Trophoblast cell (in vitro differentiated cells and primary cell): ENCODE results near the gene RIT2.
"Not testable (repeated sequence)": the region's sequence is repeated elsewhere in the genome, so short reads cannot be mapped to it uniquely, and the experiment has no call there.

Source experiments
- DNase-seq, 2 donors: peaks; one replicate each; pipeline ENCODE4 v3.0.0-alpha.2; 2016
- H2AFZ ChIP-seq: 2 replicates; pipeline ENCODE4 v1.6.1; 2013; ENCODE audit warnings: low read length, moderate library complexity, mild to moderate bottlenecking; ENCODE audit not compliant: insufficient read depth, poor library complexity
- H2AK5ac ChIP-seq: 2 replicates; pipeline ENCODE4 v1.6.1; 2013; ENCODE audit warnings: mild to moderate bottlenecking, low read length
- H2BK120ac ChIP-seq: 2 replicates; pipeline ENCODE4 v1.6.1; 2013; ENCODE audit warnings: low read length, mild to moderate bottlenecking, moderate library complexity; ENCODE audit not compliant: insufficient read depth, poor library complexity
- H2BK12ac ChIP-seq: 2 replicates; pipeline ENCODE4 v1.6.1; 2013; ENCODE audit warnings: mild to moderate bottlenecking, low read length, moderate library complexity
- H2BK5ac ChIP-seq: 2 replicates; pipeline ENCODE4 v1.6.1; 2013; ENCODE audit warnings: low read length, low read depth, moderate library complexity, mild to moderate bottlenecking; ENCODE audit not compliant: poor library complexity
- H3K14ac ChIP-seq: 2 replicates; pipeline ENCODE4 v1.6.1; 2013; ENCODE audit warnings: mild to moderate bottlenecking, low read length
- H3K18ac ChIP-seq: 2 replicates; pipeline ENCODE4 v1.6.1; 2013; ENCODE audit warnings: mild to moderate bottlenecking, low read length
- H3K23ac ChIP-seq: 2 replicates; pipeline ENCODE4 v1.6.1; 2013; ENCODE audit warnings: low read length
- H3K27ac ChIP-seq: 2 replicates; pipeline ENCODE4 v1.5.1; 2013; ENCODE audit warnings: low read depth, mild to moderate bottlenecking, inconsistent platforms, low read length, moderate library complexity
- H3K27me3 ChIP-seq: 2 replicates; pipeline ENCODE4 v1.6.1; 2013; ENCODE audit warnings: inconsistent platforms, mild to moderate bottlenecking, low read length, moderate library complexity; ENCODE audit not compliant: insufficient read depth
- H3K36me3 ChIP-seq, 2 experiments: 1 replicate in 1 of 2; 2 replicates in 1 of 2; pipeline ENCODE4 v1.6.1; 2013; ENCODE audit warnings: low read length in 2 of 2, mild to moderate bottlenecking in 2 of 2, moderate library complexity in 1 of 2; ENCODE audit not compliant: insufficient read depth in 2 of 2, control insufficient read depth in 1 of 2
- H3K4ac ChIP-seq: 2 replicates; pipeline ENCODE4 v1.6.1; 2013; ENCODE audit warnings: low read depth, mild to moderate bottlenecking, low read length, moderate library complexity
- H3K4me1 ChIP-seq, 2 experiments: 1 replicate in 1 of 2; 2 replicates in 1 of 2; pipeline ENCODE4 v1.6.1; 2013; ENCODE audit warnings: low read length in 2 of 2, mild to moderate bottlenecking in 2 of 2, moderate library complexity in 1 of 2; ENCODE audit not compliant: insufficient read depth in 2 of 2, control insufficient read depth in 1 of 2
- H3K4me2 ChIP-seq: 2 replicates; pipeline ENCODE4 v1.6.1; 2013; ENCODE audit warnings: inconsistent platforms, mild to moderate bottlenecking, low read length, moderate library complexity
- H3K4me3 ChIP-seq: 2 replicates; pipeline ENCODE4 v1.5.1; 2013; ENCODE audit warnings: mild to moderate bottlenecking, low read depth, low read length, inconsistent platforms
- H3K79me1 ChIP-seq: one replicate; pipeline ENCODE4 v1.6.1; 2013; ENCODE audit warnings: low read length
- H3K79me2 ChIP-seq: 2 replicates; pipeline ENCODE4 v1.6.1; 2013; ENCODE audit warnings: low read length, mild to moderate bottlenecking; ENCODE audit not compliant: control insufficient read depth, insufficient read depth, poor library complexity
- H3K9ac ChIP-seq: 2 replicates; pipeline ENCODE4 v1.6.1; 2013; ENCODE audit warnings: mild to moderate bottlenecking, low read length
- H3K9me3 ChIP-seq: 2 replicates; pipeline ENCODE4 v1.6.1; 2013; ENCODE audit warnings: low read depth, mild to moderate bottlenecking, control low read depth, inconsistent platforms, low read length; ENCODE audit not compliant: insufficient read depth
- H4K12ac ChIP-seq: 2 replicates; pipeline ENCODE4 v1.6.1; 2013; ENCODE audit warnings: low read depth, mild to moderate bottlenecking, low read length, moderate library complexity
- H4K8ac ChIP-seq: 2 replicates; pipeline ENCODE4 v1.6.1; 2013; ENCODE audit warnings: low read depth, mild to moderate bottlenecking, low read length, moderate library complexity
- H4K91ac ChIP-seq: one replicate; pipeline ENCODE4 v1.6.1; 2013; ENCODE audit warnings: low read depth, mild to moderate bottlenecking, low read length, moderate library complexity
- WGBS: extraction: QIAGEN DNeasy Blood & Tissue Kit; methylation state at CpG from one replicate; pipeline ENCODE4 v1.1.7; 2013; ENCODE audit warnings: missing lambda C conversion rate; ENCODE audit not compliant: insufficient read length, insufficient coverage; ENCODE audit errors: extremely low coverage; 5-methylcytosine and 5-hydroxymethylcytosine counted together

RIT2 gene

GRCh38 chr18:42798606-42799170 lies 316.8 kb downstream of the RIT2 start:
- Histone ChIP-seq H3K27ac (no peak overlapping the region), H2BK5ac (no peak overlapping the region), H2AFZ (no peak overlapping the region), H3K23ac (no peak overlapping the region), H3K4me2 (no peak overlapping the region), H3K14ac (no peak overlapping the region), H3K27me3 (no peaks in the 10 kb centered on the region), H3K79me2 (no peaks in the 10 kb centered on the region), H2BK12ac (no peak overlapping the region), H4K12ac (no peak overlapping the region), H3K9me3 (no peaks in the 10 kb centered on the region), H3K36me3 (no peaks in the 10 kb centered on the region), H3K4me1 (no peaks in the 10 kb centered on the region), H3K18ac (no peak overlapping the region), H3K4ac (no peak overlapping the region), H2BK120ac (no peak overlapping the region), H3K79me1 (no peaks in the 10 kb centered on the region), H3K4me3 (no peak overlapping the region), H3K9ac (no peak overlapping the region), H2AK5ac (no peak overlapping the region), H4K91ac (no peak overlapping the region), H4K8ac (no peak overlapping the region)
- no CpG with 5 or more reads among the region's 1 CpG for WGBS
- DNase-seq, result no peak

GRCh38 chr18:42795213-42795789 lies 320.2 kb downstream of the RIT2 start:
- H3K27me3 ChIP-seq, H2BK120ac ChIP-seq, H3K79me2 ChIP-seq, H4K91ac ChIP-seq, H3K27ac ChIP-seq, H3K9me3 ChIP-seq, H3K23ac ChIP-seq, H2BK12ac ChIP-seq, H3K9ac ChIP-seq, H3K4me1 ChIP-seq, H2AK5ac ChIP-seq, H3K36me3 ChIP-seq, H3K4me3 ChIP-seq, H2BK5ac ChIP-seq, H2AFZ ChIP-seq, H3K4ac ChIP-seq, H4K12ac ChIP-seq, H3K18ac ChIP-seq, H3K4me2 ChIP-seq, DNase-seq, H4K8ac ChIP-seq, H3K79me1 ChIP-seq, H3K14ac ChIP-seq: not testable (repeated sequence)
- WGBS, result no CpG with 5 or more reads among the region's 33 CpGs

GRCh38 chr18:42792731-42793130 lies 322.8 kb downstream of the RIT2 start:
- Histone ChIP-seq H2BK12ac (no peak overlapping the region), H3K4me2 (no peak overlapping the region), H3K4ac (no peak overlapping the region), H3K14ac (no peak overlapping the region), H3K27me3 (no peaks in the 10 kb centered on the region), H2BK120ac (no peak overlapping the region), H3K9me3 (no peaks in the 10 kb centered on the region), H2AK5ac (no peak overlapping the region), H3K79me2 (no peaks in the 10 kb centered on the region), H3K36me3 (no peaks in the 10 kb centered on the region), H4K91ac (no peak overlapping the region), H3K4me3 (no peak overlapping the region), H2AFZ (no peak overlapping the region), H3K4me1 (no peaks in the 10 kb centered on the region), H2BK5ac (no peak overlapping the region), H3K79me1 (no peaks in the 10 kb centered on the region), H4K8ac (no peak overlapping the region), H3K27ac (no peak overlapping the region), H3K9ac (no peak overlapping the region), H4K12ac (no peak overlapping the region), H3K18ac (no peak overlapping the region), H3K23ac (no peak overlapping the region)
- no peak for DNase-seq

- H4K12ac ChIP-seq, result no peak overlapping the region
- no peak overlapping the region for H2BK12ac ChIP-seq
- no peaks in the 10 kb centered on the region for H3K9me3 ChIP-seq
- no peak overlapping the region for H2AK5ac ChIP-seq
- H2AFZ ChIP-seq, result no peak overlapping the region
- H3K18ac ChIP-seq, result no peak overlapping the region
- H2BK5ac ChIP-seq, result no peak overlapping the region
- H4K91ac ChIP-seq, result no peak overlapping the region
- H3K4ac ChIP-seq, result no peak overlapping the region
- H3K9ac ChIP-seq, result no peak overlapping the region
- H2BK120ac ChIP-seq, result no peak overlapping the region
- H3K79me1 ChIP-seq, result no peaks in the 10 kb centered on the region
- H3K14ac ChIP-seq, result no peak overlapping the region
- H3K36me3 ChIP-seq, result no peaks in the 10 kb centered on the region
- no peak overlapping the region for H3K23ac ChIP-seq
- H3K79me2 ChIP-seq, result no peaks in the 10 kb centered on the region
- H3K4me2 ChIP-seq, result no peak overlapping the region
- H3K27ac ChIP-seq, result no peak overlapping the region
- H3K4me1 ChIP-seq, result no peaks in the 10 kb centered on the region
- H3K4me3 ChIP-seq, result no peak overlapping the region
- WGBS, result no CpG with 5 or more reads among the region's 2 CpGs
- DNase-seq, result no peak
- no peak overlapping the region for H4K8ac ChIP-seq
- H3K27me3 ChIP-seq, result no peaks in the 10 kb centered on the region
Measured at GRCh38 chr18:42784632-42785031, 330.9 kb downstream of the RIT2 start.
